ENCODE measurements around the gene SSBP4.

GRCh38 chr19:18412610-18413239 is 6.5 kb upstream of the SSBP4 start:
- TF ChIP-seq REST (IDR thresholded peaks at IDR 0.05; ENCODE audit: insufficient read depth in 1 of 2, low read depth in 2 of 2, low read length in 2 of 2) (no peak), FOXP2 (optimal IDR thresholded peaks at IDR 0.05; ENCODE audit: borderline replicate concordance, extremely low read depth, extremely low read length, insufficient read depth) (no peak), SIN3A (IDR thresholded peaks at IDR 0.05; ENCODE audit: borderline replicate concordance, insufficient read depth, low read length) (no peak)

Data from PFSK-1 (cell line).